Islet of Langerhans (tissue), 1 donor: ENCODE data around the gene GTF2H4.
"Not testable (repeated sequence)": the region's sequence is repeated elsewhere in the genome, so short reads cannot be mapped to it uniquely, and the experiment has no call there.

Experiments
- FAIRE-seq: peaks from one replicate; lab custom pipeline; 2011; peaks lifted over from hg19 to GRCh38; lab: Jason Lieb, UNC

The GTF2H4 gene

DNA sequence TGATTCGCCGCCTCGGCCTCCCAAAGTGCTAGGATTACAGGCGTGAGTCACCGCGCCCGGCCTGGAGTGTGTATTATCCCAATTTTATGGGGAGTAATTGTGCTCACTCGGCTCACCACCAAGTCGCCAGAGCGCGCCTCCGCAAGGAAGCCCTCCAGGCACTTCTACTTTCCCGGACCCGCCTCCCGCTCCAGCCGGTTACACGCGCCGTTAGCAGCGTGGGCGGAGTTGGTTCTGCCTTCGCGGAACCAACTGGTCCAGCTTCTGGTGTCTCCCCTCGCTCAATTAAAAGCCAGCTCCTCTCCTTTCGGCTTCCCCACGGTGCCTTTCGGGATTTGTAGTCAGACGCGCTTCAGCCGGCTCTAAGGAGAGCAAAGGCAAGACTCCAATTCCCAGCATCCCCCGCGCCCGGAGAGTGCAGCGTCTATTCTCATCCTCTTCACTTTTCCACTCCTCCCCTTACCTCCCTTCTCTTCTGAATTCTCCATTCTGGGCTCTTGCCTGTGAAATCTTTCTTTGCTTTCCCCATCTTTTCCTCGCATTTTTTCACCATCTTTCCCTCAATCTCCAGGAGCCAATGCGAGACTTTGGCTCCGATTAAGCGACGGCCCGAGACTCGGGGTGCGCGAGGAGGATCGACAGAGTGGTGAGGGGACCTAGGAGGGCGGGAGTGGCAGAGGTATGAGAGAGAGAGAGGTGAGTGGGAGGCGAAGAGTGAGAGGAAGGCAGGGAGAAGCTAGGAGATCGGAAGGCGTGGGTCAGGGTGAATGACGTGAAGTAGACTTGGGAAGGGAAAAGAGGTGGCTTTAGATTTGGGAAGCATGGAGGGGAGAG, at the start of gene GTF2H4:
TSS of gene GTF2H4 (plus strand) at position 450 of the 834 bp plus-strand sequence.
- FAIRE-seq: no peak

DNA sequence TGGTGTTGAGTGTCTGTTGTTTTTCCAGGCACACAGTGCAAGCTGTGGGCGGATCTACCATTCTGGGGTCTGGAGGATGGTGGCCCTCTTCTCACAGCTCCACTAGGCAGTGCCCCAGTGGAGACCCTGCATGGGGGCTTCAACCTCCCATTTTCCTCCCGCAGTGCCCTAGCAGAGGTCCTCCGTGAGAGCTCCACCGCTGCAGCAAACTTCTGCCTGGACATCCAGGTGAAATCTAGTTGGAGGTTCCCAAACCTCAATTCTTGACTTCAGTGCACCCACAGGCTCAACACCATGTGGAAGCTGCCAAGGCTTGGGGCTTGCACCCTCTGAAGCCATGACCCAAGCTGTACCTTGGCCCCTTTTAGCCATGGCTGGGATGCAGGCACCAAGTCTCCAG, 48.3 kb upstream of the GTF2H4 start:
- not testable (repeated sequence) for FAIRE-seq

DNA sequence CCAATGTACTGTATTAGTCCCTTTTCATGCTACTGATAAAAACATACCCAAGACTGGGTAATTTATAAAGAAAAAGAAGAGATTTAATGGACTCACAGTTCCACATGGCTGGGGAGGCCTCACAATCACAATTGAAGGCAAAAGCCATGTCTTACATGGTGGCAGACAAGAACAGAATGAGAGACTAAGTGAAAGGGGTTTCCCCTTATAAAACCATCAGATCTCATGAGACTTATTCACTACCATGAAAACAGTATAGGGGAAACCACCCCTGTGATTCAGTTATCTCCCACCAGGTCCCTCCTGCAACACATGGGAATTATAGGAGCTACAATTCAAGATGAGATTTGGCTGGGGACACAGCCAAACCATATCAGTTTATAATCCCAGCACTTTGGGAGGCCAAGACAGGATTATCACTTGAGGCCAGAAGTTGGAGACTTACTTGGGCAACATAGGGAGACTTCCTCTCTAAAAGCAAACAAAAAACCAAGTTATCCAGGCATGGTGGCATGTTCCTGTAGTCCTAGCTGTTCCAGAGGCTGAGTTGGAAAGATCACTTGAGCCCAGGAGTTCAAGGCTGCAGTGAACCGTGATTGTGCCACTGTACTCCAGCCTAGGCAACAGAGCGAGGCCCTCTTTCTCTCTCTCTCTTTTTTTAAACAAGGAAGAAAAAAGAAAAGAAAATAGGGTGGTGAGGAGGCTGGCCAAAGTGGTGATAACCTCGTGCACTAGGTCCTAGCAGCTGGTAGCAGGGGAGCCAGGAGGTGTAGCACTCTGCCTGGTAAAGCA, 46.6 kb upstream of the GTF2H4 start:
- FAIRE-seq: no peak

DNA sequence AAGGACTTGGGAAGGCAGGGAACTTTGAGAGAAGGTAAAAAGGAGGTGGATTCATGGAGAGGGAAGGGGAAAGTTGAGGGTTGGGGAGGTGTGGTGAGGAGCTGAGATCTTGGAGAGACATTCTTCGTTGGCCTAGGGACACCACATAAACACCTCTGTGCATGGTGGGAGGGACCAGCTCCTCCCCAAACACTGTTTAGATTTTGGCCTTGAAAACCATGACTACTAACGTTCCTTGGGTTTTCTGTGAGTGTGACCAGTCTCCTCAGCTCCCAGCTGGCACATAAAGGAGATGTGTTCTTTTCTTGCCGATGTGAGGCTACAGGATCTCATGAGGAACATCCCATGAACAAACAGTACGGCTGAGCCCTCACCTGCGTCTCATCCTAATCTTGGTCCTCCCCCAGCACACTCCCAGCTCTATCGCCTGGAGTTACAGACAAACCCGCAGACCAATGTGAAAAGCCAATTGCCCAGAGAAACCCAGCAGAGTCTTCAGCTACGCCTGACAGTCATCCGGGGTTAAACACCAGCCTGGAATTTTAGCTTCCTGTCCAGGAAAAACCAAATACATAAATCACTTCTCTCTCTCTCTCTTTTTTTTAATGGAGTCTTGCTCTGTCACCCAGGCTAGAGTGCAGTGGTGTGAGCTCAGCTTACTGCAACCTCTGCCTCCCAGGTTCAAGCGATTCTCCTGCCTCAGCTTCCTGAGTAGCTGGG, 45.7 kb upstream of the GTF2H4 start:
- no peak for FAIRE-seq

DNA sequence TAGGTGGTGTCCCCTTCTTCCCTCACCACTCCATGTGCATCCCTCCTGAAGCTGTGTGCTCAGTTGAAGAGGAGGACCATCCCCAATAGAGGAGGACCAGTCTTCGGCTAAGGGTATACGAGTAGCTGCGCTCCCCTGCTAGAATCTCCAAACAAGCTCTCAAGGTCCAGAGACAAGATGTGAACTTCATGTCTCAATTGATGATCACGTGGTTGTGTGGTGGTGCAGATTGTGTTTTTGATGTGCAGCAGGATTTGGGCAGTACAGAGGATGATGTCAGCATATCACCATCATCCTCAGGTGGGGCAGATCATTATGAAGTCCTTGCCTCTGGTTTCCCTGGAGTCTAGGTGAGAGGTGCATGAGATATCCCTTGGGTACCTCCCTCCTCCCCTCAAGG, 43.7 kb upstream of the GTF2H4 start:
- no peak for FAIRE-seq

DNA sequence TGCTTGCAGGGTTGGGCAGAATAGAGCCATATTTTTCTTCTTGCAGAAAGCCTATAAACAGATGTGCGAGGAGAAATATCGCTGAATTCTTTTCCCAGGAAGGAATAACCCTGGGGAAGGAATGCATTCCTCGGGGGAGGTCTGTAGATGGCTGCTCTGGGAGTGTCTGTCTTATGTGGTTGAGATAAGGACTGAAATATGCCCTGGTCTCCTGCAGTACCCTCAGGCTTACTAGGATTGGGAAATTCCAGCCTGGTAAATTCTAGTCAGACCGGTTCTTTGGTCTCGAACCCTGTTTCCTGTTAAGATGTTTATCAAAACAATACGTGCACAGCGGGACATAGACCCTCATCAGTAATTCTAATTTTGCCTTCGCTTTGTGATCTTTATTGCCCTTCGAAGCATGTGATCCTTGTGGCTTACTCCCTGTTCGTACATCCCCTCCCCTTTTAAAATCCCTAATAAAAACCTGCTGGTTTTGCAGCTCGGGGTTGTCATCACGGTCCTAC, 38.7 kb upstream of the GTF2H4 start:
- FAIRE-seq: not testable (repeated sequence)

DNA sequence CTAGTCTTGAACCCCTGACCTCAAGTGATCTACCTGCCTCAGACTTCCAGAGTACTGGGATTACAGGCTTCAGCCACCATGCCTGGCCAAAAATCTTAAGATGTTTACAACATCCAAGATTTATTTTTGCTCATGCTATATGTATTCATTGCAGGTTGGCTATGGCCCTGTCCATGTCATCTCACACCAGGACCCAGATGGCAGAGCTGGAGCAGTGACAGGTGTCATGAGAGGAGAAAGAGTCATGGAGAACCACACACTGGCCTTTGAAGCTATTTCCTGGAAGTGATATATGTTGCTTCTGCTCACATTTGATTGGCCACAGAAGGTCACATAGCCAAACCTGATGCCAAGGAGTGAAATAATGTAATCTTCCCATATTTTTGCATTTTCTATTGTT, 37.5 kb upstream of the GTF2H4 start:
- no peak for FAIRE-seq

DNA sequence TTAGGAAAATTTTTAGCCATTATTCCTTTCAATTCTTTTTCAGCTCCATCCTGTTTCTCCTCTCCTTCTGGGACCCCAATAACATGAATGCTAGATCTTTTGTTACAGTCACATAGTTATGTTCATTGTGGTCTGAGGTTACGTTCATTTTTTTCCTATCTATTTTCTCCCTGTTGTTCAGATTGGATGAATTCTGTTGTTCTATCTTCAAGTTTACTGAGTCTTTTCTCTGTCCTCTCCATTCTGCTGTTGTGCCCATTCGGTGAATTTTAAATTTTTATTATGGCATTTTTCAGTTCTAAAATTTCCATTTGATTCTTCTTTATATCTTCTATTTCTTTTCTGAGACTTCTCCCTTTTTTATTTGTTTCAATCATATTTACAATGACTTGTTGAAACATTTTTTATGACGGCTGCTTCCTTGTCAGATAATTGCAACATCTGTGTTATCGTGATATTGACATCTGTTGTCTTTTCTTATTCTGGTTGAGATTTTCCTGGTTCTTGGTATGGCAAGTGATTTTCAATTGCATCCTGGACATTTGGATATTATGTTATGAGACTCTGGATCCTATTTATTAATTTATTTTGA, 36.3 kb upstream of the GTF2H4 start:
- no peak for FAIRE-seq

DNA sequence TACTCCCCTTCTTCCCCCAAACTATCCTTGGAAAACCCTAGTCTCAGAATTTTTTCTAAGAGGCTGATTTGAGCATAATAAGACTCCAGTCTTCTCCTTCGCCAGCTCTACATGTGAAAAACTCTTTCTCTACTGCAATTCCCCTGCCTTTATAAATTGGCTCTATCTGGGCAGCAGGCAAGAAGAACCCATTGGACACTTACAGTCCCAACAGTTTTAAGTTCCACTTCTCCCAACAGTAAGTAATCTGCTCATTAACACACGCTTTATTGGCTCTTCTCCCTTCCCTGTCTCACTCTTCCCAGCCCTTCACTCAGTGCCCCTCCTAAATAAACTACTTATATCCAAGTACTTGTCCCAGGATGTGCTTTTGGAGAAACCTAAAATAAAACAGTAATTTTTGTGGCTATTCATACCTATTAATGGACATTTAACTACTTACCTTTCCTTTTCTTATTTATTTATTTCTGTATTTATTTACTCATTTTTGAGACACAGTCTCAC, 34.8 kb upstream of the GTF2H4 start:
- FAIRE-seq: no peak

DNA sequence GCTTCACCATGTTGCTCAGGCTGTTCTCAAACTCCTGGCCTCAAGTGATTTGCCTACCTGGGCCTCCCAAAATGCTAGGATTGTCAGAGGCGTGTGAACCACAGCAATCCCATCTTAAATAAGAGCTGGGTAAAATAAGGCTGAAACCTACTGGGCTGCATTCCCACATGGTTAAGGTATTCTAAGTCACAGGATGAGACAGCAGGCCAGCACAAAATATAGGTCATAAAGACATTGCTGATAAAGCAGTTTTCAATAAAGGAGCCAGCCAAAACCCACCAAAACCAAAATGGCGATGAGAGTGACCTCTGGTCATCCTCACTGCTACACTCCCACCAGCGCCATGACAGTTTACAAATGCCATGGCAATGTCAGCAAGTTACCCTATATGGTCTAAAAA, 34.2 kb upstream of the GTF2H4 start:
- not testable (repeated sequence) for FAIRE-seq

DNA sequence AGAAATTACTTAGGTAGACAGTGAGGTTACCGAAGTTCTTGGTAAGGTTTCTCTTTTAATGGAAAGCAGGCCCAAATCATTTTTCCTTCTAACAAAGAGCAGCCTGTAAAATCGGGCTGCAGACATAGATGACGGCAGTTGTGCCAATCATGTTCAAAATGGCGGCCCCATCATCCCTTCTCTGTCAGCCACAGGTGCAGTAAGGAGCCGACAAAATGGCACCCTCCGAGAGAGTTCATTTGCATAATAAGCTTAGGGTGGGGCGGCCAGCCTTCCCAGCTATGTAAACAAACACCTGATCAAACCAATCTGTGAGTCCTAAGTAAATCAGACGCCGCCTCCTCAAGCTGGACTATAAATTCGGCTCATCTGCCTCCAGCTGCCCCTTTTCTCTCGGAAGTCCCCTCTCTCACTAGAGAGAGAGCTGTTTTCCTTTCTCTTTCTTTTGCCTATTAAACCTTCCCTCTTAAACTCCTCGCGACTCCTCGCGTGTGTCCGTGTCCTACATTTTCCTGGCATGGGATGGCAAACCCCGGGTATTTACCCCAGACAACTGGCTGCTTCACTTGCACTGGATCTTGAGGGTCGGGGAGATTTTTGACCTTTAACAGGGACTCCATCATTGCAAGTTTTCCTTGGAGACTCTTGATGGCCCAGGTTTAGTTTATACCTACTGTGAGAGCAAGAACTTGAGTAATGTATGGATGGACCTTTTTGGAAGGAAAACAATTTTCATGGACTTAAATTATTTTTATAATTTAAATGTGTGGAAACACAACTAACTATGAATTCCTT, 32.6 kb upstream of the GTF2H4 start:
- no peak for FAIRE-seq

DNA sequence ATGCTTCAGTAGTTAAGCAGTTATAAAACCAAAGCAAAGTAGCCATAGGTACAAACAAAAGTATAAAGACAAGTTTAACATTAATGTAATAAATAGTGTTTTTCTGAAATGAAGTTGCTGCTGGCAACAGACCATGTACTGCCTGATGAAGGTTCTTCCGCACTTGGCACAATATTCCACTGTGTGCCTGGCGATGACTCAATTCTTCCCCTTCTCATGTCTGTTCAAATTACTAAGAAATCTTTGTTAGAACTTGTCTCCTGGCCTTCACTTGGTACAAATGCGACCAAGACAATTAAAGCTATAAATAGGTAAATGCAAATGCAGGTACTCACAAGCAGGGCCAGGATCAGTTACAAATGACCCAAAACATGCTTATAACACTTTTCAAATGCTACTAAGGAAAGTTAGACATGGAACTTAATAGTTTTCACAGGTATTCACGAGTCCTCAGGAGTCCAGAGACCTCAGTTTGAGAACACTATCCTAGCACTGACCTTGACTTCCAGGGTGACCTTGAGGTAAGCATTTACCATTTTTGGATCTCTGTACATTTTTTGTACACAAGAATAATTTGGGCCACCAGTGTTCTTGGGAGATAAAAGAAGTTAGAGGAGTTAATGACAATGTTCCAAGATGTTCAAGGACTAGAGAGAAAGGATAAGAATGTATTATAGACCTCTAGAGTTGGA, 31.8 kb upstream of the GTF2H4 start:
- FAIRE-seq: peak; percentile 21

DNA sequence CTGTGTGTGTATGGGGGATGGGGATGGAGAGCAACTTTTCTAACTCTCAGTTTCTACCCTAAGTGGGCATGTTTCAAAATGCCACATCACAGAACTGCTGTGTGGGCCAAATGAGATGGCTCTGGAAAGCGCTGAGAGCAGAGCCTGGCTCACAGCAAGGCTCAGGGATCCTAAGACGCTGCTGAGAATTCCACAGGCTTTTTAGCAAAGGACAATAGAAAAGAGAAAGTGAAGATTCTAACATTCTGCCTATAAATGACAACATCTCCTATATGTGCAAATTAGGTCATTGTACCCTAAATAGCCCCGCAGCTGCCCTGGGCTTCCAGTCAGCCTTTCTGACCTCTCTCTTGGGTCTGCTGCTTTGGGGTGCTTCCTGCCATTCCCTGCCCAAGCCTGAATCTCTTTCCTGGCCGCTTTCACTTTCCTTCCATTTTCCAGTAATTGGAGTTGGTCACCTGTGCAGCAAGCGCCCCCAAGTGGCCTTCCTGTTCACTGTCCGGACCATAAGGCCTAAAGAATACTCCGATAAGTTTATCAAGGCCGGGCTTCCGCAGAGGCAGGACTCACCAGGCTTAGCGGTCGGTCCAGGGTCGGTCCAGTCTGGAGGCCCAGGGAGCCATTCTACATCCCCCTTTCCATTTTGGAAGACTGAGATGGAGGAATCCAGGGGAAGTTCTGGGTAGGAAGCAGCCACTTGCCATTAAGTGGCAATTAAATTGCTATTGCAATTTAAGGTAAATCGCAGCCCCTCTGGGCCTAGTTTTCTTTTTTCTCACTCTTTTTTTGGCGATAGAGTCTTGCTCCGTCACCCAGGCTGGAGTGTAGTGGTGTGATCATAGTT, 30.4 kb upstream of the GTF2H4 start:
- FAIRE-seq: no peak

DNA sequence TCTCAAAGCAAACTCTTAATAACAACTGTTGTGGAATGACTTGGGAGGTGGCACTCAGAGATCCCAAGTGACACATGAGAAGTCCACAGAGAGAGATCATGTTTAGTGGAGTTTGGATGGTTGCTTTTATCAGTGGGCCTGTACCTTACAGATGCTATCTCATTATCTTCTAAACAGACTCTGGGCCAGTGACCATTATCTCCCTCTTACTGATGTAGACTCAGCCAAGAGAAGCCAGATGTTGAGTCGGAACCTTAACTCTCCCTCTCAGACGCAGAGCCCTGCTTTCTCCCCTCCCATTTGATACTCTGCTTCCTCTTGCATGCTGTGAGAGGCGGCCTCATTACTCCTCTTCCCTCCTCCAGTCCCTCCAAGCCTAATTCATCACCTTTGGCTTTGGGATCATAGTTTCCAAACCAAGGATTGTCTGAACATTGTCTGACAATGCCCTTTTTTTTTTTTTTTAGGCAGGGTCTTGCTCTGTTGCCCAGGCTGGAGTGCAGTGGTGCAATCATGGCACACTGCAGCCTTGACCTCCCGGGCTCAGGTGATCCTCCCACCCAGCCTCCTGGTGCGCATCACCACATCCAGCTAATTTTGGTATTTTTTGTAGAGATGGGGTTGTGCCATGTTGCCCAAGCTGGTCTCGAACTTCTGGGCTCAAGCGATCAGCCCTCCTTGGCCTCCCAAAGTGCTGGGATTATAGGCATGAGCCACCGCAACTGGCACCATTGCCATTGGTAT, 28.2 kb upstream of the GTF2H4 start:
- no peak for FAIRE-seq

DNA sequence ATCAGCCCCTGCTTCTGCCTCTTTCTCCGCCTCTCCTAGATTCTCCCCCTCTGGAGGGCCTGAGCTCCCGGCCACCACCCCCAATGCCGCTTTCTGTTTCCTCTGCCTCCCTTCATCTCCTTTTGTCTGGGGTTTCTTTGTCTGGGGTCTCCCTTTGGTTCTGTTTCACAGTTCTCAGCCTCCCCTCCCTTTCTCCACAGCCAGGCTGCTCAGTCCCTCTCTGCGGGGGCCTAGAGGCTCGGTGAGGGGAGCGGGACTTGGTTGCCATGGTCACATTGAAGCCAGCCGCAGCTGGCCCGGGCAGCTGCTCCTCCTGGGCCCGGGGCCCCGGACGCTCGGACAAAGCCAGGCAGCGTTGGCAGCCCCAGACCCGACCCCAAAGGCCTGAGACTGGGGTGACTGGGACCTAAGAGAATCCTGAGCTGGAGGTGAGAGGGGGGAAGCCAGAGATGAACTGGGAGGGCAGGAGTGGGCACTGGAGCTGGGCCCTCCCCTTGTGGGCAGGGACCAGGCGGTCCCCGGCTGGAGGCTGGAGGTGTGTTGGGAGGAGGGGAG, 27.2 kb upstream of the GTF2H4 start:
- FAIRE-seq: no peak

DNA sequence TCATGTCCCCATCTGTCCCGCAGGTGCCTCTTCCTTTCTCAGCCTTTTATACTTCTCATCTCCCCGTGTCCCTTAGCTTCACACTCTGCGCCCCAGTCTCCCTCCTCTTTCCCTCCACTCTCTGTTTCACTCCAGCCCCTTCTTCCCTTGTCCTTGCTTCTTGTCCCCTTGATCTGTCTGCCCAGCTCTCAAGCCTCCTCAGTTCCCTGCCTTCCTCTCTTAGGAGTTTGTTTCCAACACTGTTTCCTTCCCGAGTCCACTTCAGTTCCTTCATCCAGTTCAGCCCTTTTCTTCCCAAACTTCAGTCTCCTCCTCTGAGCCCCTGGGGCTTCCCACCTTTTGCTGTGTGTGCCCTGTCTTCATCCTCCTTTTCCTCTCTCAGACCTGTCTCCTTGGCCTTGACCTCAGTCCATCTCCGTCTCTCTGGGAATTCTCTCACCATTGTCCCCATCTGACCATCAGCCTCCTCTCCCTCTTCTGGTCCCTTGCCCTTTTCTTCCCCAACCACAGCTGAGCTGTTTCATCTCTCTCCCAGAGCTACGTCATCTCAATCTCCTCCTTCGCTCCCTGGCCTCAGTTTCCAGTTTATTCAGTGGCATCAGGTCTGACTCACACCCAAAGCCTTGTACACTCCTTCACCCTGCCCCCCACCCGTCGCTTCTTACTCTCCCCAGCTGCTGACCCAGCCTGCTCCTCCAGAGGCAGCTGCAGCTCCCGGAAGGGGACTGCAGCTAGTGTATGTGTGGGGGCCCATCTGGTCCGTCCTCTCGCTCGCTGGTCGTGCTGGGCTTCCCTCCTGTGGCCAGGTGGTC, 26.4 kb upstream of the GTF2H4 start:
- FAIRE-seq: no peak

DNA sequence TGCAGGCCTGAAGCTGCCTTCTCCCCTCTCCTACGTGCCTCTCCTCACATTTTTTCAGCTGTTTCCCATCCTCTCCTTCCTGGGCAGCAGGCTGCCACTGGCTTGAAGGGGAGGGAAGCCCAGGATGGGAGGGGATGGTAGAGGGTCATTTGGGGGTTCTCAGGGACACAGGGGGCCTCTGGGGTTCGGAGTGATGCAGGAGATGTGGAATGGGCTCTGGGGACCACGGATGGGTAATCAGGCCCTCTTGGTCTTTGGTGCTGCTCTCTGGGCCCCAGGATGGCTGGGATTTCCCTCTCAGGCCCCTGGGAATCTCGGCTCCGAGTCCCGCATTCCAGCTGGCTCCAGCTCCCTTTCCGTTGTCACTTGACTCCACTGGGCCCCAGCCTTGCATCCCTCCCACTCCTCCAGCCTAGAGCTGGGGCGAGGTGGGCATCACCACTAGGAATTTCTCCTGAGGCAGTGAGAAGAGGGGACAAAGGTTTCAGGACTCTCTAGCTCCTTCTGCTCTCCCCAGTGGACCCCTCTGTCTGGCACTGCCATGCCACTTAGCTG, 25.7 kb upstream of the GTF2H4 start:
- FAIRE-seq: no peak
